Loucy (cell line): ENCODE data around the gene LTA.

Experiments used
- H2AFZ ChIP-seq: fragments of 200-600 bp; sonication (generic); 2 replicates; pipeline ENCODE4 v1.6.0; 2016; ENCODE audit warnings: antibody characterized with exemption, mild to moderate bottlenecking, low read length, moderate library complexity
- H3F3A ChIP-seq: fragments of 200-600 bp; 2 replicates; pipeline ENCODE4 v1.6.0; 2016; ENCODE audit warnings: antibody characterized with exemption, low read depth, mild to moderate bottlenecking
- H3K27me3 ChIP-seq: fragments of 200-600 bp; sonication (generic); 2 replicates; pipeline ENCODE4 v1.6.1; 2014; ENCODE audit warnings: low read length, mild to moderate bottlenecking; ENCODE audit not compliant: insufficient read depth, poor library complexity, severe bottlenecking
- H3K36me3 ChIP-seq: fragments of 200-600 bp; sonication (generic); 2 replicates; pipeline ENCODE4 v1.6.1; 2016; ENCODE audit warnings: low read length; ENCODE audit not compliant: insufficient read depth
- H3K4me1 ChIP-seq: fragments of 200-600 bp; sonication (generic); 2 replicates; pipeline ENCODE4 v1.5.1; 2014; ENCODE audit warnings: low read length, mild to moderate bottlenecking; ENCODE audit not compliant: insufficient read depth, poor library complexity, severe bottlenecking
- H3K4me2 ChIP-seq: fragments of 200-600 bp; sonication (generic); 2 replicates; pipeline ENCODE4 v1.6.0; 2014; ENCODE audit warnings: antibody characterized with exemption, low read length, low read depth, mild to moderate bottlenecking; ENCODE audit not compliant: poor library complexity, severe bottlenecking
- H3K4me3 ChIP-seq: fragments of 200-600 bp; sonication (generic); 2 replicates; pipeline ENCODE4 v1.5.1; 2014; ENCODE audit warnings: low read length, mild to moderate bottlenecking, mixed read lengths; ENCODE audit not compliant: poor library complexity, severe bottlenecking
- H3K79me2 ChIP-seq: fragments of 200-600 bp; sonication (generic); 2 replicates; pipeline ENCODE4 v1.6.1; 2014; ENCODE audit warnings: low read length; ENCODE audit not compliant: insufficient read depth
- H3K9ac ChIP-seq: fragments of 200-600 bp; sonication (generic); 2 replicates; pipeline ENCODE4 v1.6.0; 2014; ENCODE audit warnings: mild to moderate bottlenecking, low read depth, low read length, moderate library complexity; ENCODE audit not compliant: poor library complexity, severe bottlenecking
- H3K9me2 ChIP-seq: fragments of 200-600 bp; sonication (generic); replicated peaks from 2 replicates; pipeline ENCODE4 v1.6.1; 2016; ENCODE audit warnings: low read depth, low read length, mixed read lengths
- H3K9me3 ChIP-seq: fragments of 200-600 bp; sonication (generic); 2 replicates; pipeline ENCODE4 v1.6.1; 2014; ENCODE audit warnings: mild to moderate bottlenecking, antibody characterized with exemption, low read length, low read depth; ENCODE audit not compliant: insufficient read depth
- H4K20me1 ChIP-seq: fragments of 200-600 bp; sonication (generic); 2 replicates; pipeline ENCODE4 v1.6.0; 2014; ENCODE audit warnings: antibody characterized with exemption, low read length, mild to moderate bottlenecking; ENCODE audit not compliant: insufficient read depth, poor library complexity, severe bottlenecking
- EZH2phosphoT487 ChIP-seq: fragments of 200-600 bp; IDR thresholded peaks from 2 replicates; pipeline ENCODE4 v1.6.1; 2018; ENCODE audit warnings: antibody characterized with exemption, mild to moderate bottlenecking, moderate library complexity, borderline replicate concordance
- TF ChIP-seq, protein P1 (sequence below): fragments of 200-600 bp; sonication (generic); conservative IDR thresholded peaks from 2 replicates; pipeline ENCODE4 v1.5.1; 2014; ENCODE audit warnings: mild to moderate bottlenecking, antibody characterized with exemption, low read length

The LTA gene

DNA sequence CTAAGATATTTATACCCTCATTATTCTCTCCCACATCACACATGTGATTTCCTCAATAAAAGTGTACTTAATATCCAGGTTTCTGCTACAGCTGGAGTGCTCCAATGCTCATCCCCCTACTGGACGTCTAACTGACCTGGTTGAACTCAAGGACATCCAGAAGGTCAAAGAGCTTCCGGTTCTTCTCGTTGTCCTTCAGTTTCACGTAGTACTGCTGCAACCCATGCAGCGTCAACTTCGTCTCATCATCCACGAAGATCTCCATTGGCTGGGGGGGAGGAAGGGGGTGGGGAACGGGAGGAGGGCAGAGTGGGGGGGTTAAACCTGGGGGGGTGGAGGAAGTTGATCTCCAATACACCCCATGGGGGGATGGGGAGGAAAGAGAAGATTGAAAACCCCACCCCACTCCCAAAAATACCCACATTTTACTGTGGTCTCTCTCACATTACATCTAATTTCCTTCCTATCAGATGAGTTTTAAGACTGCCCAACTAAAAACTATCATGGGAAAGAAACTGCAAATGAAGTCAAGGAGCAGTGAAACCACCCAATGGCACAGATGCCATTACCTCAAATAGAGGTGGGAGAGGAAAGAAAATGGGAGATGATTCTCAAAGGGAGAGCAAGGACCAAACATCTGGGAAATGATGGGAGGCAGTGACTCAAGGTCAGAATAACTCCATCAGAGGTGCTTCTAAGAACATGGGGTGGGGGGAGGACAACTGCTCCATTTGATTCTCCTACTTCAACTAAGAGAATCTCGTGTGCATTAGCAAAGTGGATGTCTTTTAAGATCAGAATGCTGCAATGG lies 39.2 kb upstream of the LTA start:
- Histone ChIP-seq H3K9me2 (no peaks in the 10 kb centered on the region), H3K27me3 (no peaks in the 10 kb centered on the region), H3K36me3 (peaks cover 86% of the 10 kb centered on the region), H3K9me3 (no peaks in the 10 kb centered on the region), H3F3A (peaks cover 2% of the 10 kb centered on the region; the same call in 1 of the 2 replicates), H3K4me1 (peaks cover 30% of the 10 kb centered on the region), H2AFZ (no peak overlapping the region), H3K4me3 (peak overlapping the region; percentile 2), H4K20me1 (peaks cover 85% of the 10 kb centered on the region), H3K9ac (no peak overlapping the region), H3K4me2 (peak overlapping the region; percentile 40), H3K79me2 (peaks cover 73% of the 10 kb centered on the region)
- TF ChIP-seq, protein P1, sequence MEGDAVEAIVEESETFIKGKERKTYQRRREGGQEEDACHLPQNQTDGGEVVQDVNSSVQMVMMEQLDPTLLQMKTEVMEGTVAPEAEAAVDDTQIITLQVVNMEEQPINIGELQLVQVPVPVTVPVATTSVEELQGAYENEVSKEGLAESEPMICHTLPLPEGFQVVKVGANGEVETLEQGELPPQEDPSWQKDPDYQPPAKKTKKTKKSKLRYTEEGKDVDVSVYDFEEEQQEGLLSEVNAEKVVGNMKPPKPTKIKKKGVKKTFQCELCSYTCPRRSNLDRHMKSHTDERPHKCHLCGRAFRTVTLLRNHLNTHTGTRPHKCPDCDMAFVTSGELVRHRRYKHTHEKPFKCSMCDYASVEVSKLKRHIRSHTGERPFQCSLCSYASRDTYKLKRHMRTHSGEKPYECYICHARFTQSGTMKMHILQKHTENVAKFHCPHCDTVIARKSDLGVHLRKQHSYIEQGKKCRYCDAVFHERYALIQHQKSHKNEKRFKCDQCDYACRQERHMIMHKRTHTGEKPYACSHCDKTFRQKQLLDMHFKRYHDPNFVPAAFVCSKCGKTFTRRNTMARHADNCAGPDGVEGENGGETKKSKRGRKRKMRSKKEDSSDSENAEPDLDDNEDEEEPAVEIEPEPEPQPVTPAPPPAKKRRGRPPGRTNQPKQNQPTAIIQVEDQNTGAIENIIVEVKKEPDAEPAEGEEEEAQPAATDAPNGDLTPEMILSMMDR = no peak

DNA sequence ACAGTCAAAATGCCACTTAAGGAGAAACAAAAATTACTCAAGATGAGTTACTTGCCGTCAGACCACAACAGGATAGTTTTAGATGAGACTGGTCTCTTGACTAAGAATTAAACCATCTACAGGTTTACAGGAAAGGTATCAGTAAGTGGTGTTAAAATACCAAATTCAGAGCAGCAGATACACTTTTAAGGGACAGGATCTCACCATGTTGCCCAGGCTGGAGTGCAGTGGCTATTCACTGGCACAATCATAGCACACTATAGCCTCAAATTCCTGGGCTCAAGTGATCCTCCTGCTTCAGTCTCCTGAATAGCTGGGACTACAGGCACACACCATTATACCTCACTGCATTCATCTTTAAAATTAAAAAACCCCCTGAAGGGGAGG lies 38.6 kb upstream of the LTA start:
- Histone ChIP-seq H3K9me3 (no peaks in the 10 kb centered on the region), H3F3A (peaks cover 2% of the 10 kb centered on the region; the same call in 1 of the 2 replicates), H4K20me1 (peaks cover 91% of the 10 kb centered on the region), H3K9ac (no peak overlapping the region), H3K36me3 (peaks cover 91% of the 10 kb centered on the region), H3K79me2 (peaks cover 79% of the 10 kb centered on the region), H3K4me2 (peak overlapping the region; percentile 40), H3K27me3 (no peaks in the 10 kb centered on the region), H3K9me2 (no peaks in the 10 kb centered on the region), H3K4me1 (peaks cover 34% of the 10 kb centered on the region), H2AFZ (no peak overlapping the region), H3K4me3 (peak overlapping the region; percentile 2)
- TF ChIP-seq, protein P1 = no peak

DNA sequence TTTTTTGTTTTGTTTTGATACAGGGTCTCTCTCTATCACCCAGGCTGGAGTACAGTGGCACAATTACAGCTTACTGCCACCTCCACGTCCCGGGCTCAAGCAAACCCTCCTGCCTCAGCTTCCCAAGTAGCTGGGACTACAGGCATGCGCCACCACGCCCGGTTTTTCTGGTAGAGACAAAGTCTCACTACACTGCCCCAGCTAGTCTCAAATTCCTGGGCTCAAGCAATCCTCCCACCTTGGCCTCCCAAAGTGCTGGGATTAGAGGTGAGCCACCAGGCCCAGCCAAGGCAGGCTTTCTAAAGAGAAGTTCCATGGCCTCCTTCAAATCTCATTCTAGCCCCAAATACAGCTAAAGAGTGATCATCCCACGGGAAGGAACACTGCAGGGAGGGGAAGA lies 38.1 kb upstream of the LTA start:
- peaks cover 97% of the 10 kb centered on the region for H4K20me1 ChIP-seq
- H3K27me3 ChIP-seq = no peaks in the 10 kb centered on the region
- H3K9ac ChIP-seq = no peak overlapping the region
- peaks cover 39% of the 10 kb centered on the region for H3K4me1 ChIP-seq
- peaks cover 85% of the 10 kb centered on the region for H3K79me2 ChIP-seq
- peaks cover under 1% of the 10 kb centered on the region; the same call in 1 of the 2 replicates for H3F3A ChIP-seq
- H3K36me3 ChIP-seq = peaks cover 95% of the 10 kb centered on the region
- no peak for TF ChIP-seq EZH2phosphoT487
- peak overlapping the region; percentile 40 for H3K4me2 ChIP-seq
- H3K9me2 ChIP-seq = no peaks in the 10 kb centered on the region
- H3K9me3 ChIP-seq = no peaks in the 10 kb centered on the region
- H2AFZ ChIP-seq = no peak overlapping the region
- H3K4me3 ChIP-seq = no peak overlapping the region

DNA sequence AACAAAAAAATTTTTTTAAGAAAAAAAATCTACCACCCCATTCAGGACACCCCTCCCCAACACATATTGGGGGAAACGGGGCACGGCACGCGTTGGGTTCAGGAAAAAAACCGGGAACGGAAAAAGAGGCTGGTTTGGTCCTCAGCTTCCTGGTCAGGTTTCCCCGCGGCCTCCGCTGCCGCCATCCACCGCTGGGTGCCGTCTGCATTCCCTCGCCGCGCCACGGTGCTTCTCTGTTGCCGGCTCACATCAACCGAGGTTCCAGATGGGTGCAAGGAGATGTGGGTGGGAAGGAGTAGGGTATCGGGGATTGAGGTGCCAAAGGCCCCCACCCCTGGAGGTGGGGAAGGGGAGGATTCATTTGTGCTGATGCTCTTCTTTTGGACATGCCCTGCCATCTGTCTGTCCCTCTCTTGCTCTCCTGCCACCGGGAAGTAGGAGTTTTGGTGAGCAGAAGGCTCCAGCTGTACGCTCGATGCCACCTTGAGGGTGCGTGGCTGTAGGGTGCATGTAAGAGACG lies 37.5 kb upstream of the LTA start:
- Histone ChIP-seq H3K4me3 (no peak overlapping the region), H3K4me2 (peak overlapping the region; percentile 98), H3K36me3 (peaks cover 95% of the 10 kb centered on the region), H4K20me1 (peaks cover 98% of the 10 kb centered on the region), H3K9ac (no peak overlapping the region), H3K79me2 (peaks cover 91% of the 10 kb centered on the region), H3K27me3 (no peaks in the 10 kb centered on the region), H2AFZ (no peak overlapping the region), H3K4me1 (peaks cover 45% of the 10 kb centered on the region), H3F3A (no peaks in the 10 kb centered on the region), H3K9me3 (no peaks in the 10 kb centered on the region), H3K9me2 (no peaks in the 10 kb centered on the region)
- TF ChIP-seq, protein P1 = no peak
- no peak for TF ChIP-seq EZH2phosphoT487
